Lung (tissue), 12 donors: ENCODE results near the gene MYO1F. TPM values are rescaled to one million over a fixed set of nuclear protein-coding genes. Genes with fewer than 3 reads are reported as not detected.
"Not testable (repeated sequence)": the region's sequence is repeated elsewhere in the genome, so short reads cannot be mapped to it uniquely, and the experiment has no call there.

Experiments used
- ATAC-seq: fragments of 200-7000 bp; cut with Tn5 transposase; one replicate; pipeline ENCODE4 v1.9.1; 2020; ENCODE audit warnings: moderate number of reproducible peaks; ENCODE audit not compliant: insufficient read depth, low FRiP score
- DNase-seq, 3 donors: peaks; one replicate each; pipeline ENCODE4 v3.0.0-alpha.2; 2013 to 2017
- H3K27ac ChIP-seq, 2 donors: one replicate each; pipeline ENCODE4 v1.5.1; 2013; ENCODE audit warnings: mild to moderate bottlenecking in 2 of 2, moderate library complexity in 2 of 2, control low read depth in 1 of 2, inconsistent platforms in 1 of 2, low read depth in 1 of 2, low read length in 1 of 2
- H3K27me3 ChIP-seq, 3 donors: one replicate each; pipeline ENCODE4 v1.5.1; 2013; ENCODE audit warnings: low read length in 2 of 3; ENCODE audit not compliant: control insufficient read depth in 3 of 3, insufficient read depth in 3 of 3
- H3K36me3 ChIP-seq, 4 donors: one replicate each; pipeline ENCODE4 v1.5.1; 2013; ENCODE audit warnings: low read length in 4 of 4, mild to moderate bottlenecking in 1 of 4, moderate library complexity in 1 of 4; ENCODE audit not compliant: control insufficient read depth in 4 of 4, insufficient read depth in 4 of 4
- H3K4me1 ChIP-seq, 5 donors: one replicate each; pipeline ENCODE4 v1.5.1; 2013; ENCODE audit warnings: low read length in 5 of 5, mild to moderate bottlenecking in 2 of 5, moderate library complexity in 1 of 5; ENCODE audit not compliant: control insufficient read depth in 5 of 5, insufficient read depth in 5 of 5
- H3K4me3 ChIP-seq: one replicate; pipeline ENCODE4 v1.5.1; 2013; ENCODE audit warnings: mild to moderate bottlenecking, control low read depth, moderate library complexity
- H3K9ac ChIP-seq, 2 donors: one replicate each; pipeline ENCODE4 v1.5.1; 2013; ENCODE audit warnings: low read length in 2 of 2, control low read depth in 1 of 2; ENCODE audit not compliant: insufficient read depth in 1 of 2
- H3K9me3 ChIP-seq, 4 donors: one replicate each; pipeline ENCODE4 v1.5.1; 2013; ENCODE audit warnings: low read length in 3 of 4, mild to moderate bottlenecking in 1 of 4, moderate library complexity in 1 of 4; ENCODE audit not compliant: control insufficient read depth in 4 of 4, insufficient read depth in 3 of 4
- CTCF ChIP-seq: IDR thresholded peaks from 2 replicates; pipeline ENCODE4 v1.5.1; 2012; ENCODE audit warnings: mild to moderate bottlenecking; ENCODE audit errors: control extremely low read depth, extremely low read depth
- WGBS, 2 donors: extraction: QIAGEN DNeasy Blood & Tissue Kit; methylation state at CpG; one replicate each; pipeline ENCODE4 v1.1.7; 2013; 5-methylcytosine and 5-hydroxymethylcytosine counted together
- polyA plus RNA-seq, 2 donors: library from polyadenylated mRNA; stranded (reverse); fragments of 200-250 nt; gene quantifications; one replicate each; pipeline ENCODE4 v1.2.1, GENCODE V29; 2013
- total RNA-seq, 2 donors: library from RNA; depleted of rRNA in 1 of 2; stranded (reverse); fragments of >200 nt in 1 of 2; gene quantifications; one replicate each; pipeline ENCODE4 v1.2.1, GENCODE V29; 2014 to 2021
- donor health status: control.
- donor health status: control.
- donor health status: Bipolar disorder and iron deficiency.
- donor health status: healthy.
- donor health status: DM: yes; HTN: yes; CAD: no.

MYO1F gene
- total and polyA plus RNA-seq, 4 donors, result 23.4 to 127 (median 73.2) TPM

DNA sequence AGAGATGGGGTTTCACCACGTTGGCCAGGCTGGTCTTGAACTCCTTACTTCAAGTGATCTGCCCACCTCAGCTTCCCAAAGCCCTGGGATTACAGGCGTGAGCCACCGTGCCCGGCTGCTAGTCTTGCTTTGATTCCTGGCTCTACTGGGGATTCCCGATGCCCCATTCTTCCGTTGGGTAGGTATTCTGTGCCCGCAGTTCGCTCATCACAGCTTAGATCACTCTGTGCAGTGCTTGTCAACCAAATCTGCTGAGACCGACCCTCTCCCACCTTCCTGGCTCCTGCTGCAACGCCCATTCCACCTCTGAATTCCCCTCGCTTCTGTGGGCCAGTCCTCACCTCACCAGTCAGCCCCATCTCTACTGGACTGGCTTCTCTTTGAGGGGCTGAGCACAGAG, 58.7 kb downstream of the MYO1F start:
- H3K27me3 ChIP-seq, result no peaks in the 10 kb centered on the region
- H3K27ac ChIP-seq, result no peak overlapping the region
- peaks cover 0 to 2% (median 0%) of the 10 kb centered on the region in 5 donors for H3K4me1 ChIP-seq
- H3K9me3 ChIP-seq, result no peaks in the 10 kb centered on the region
- DNase-seq, result no peak
- TF ChIP-seq CTCF, result no peak
- H3K9ac ChIP-seq, result no peak overlapping the region
- 84 to 87% methylated on average over 11 of the region's 11 CpGs for WGBS, 2 donors
- H3K4me3 ChIP-seq, result no peak overlapping the region
- no peak for ATAC-seq
- H3K36me3 ChIP-seq, result peaks cover 0 to 1% (median 0%) of the 10 kb centered on the region in 4 donors

- no peak for DNase-seq
- H3K4me3 ChIP-seq, result no peak overlapping the region
- WGBS, 2 donors, result 16 to 40% methylated on average over 9 to 10 of the region's 10 CpGs
Observed at GRCh38 chr19:8517551-8518442, 59.4 kb downstream of the MYO1F start.

GRCh38 chr19:8515317-8515716, 61.9 kb downstream of the MYO1F start:
- no peak for TF ChIP-seq CTCF
- Histone ChIP-seq H3K36me3 (peaks cover 0 to 10% (median 1%) of the 10 kb centered on the region in 4 donors), H3K4me3 (no peak overlapping the region), H3K27ac (peak overlapping the region in 1 of 2 donors; percentile 13), H3K4me1 (peaks cover 4 to 13% (median 7%) of the 10 kb centered on the region in 5 donors), H3K9ac (no peak overlapping the region), H3K9me3 (no peaks in the 10 kb centered on the region), H3K27me3 (no peaks in the 10 kb centered on the region)
- DNase-seq (no peak), ATAC-seq (no peak)
- 47 to 67% methylated on average over 11 of the region's 11 CpGs for WGBS, 2 donors

More at GRCh38 chr19:8517551-8518442, 59.4 kb downstream of the MYO1F start:
- Histone ChIP-seq H3K27me3 (no peaks in the 10 kb centered on the region), H3K9me3 (no peaks in the 10 kb centered on the region), H3K27ac (peak overlapping the region in 1 of 2 donors; percentile 78), H3K36me3 (peaks cover 0 to 1% (median 0%) of the 10 kb centered on the region in 4 donors), H3K9ac (no peak overlapping the region), H3K4me1 (peaks cover 4 to 8% (median 6%) of the 10 kb centered on the region in 5 donors)
- no peak for TF ChIP-seq CTCF
- no peak for ATAC-seq

DNA sequence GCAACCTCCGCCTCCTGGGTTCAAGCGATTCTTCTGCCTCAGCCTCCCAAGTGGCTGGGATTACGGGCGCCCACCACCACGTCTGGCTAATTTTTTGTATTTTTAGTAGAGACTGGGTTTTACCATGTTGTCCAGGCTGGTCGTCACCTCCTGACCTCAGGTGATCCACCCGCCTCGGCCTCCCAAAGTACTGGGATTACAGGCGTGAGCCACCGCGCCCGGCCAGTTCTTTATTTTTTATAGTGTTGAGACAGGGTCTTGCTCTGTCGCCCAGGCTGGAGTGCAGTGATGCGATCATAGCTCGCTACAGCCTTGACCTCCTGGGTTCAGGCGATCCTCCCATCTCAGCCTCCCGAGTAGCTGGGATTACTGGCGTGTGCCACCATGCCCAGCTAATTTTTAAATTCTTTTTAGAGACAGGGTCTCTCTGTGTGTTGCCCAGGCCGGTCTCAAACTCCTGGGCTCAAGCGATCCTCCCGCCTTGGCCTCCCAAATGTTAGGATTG, 62.7 kb downstream of the MYO1F start:
- peak overlapping the region; percentile 98 to 100 for H3K27ac ChIP-seq
- not testable (repeated sequence) for DNase-seq, H3K9me3 ChIP-seq, ATAC-seq, H3K4me3 ChIP-seq, H3K36me3 ChIP-seq, H3K27me3 ChIP-seq
- 74 to 78% methylated on average over 21 of the region's 21 CpGs for WGBS, 2 donors
- peak overlapping the region; percentile 63 to 83 for H3K9ac ChIP-seq
- H3K4me1 ChIP-seq, result peaks cover 4 to 13% (median 7%) of the 10 kb centered on the region in 5 donors
